Stimulated activated CD4-positive, alpha-beta T cell treated with anti-CD3 and anti-CD28 coated beads, Interleukin-4, amount 100 ng/mL, for 4 hours (primary cell): ENCODE results near the gene GRIFIN.

Source experiments
- DNase-seq, 2 experiments: peaks; one replicate each; pipeline ENCODE4 v3.0.0-alpha.2; 2020

The GRIFIN gene

GRCh38 chr7:2512179-2512661 is 36.0 kb upstream of the GRIFIN start:
- DNase-seq: no peak

- DNase-seq: no peak
These were observed 35.6 kb upstream of the GRIFIN start for GRCh38 chr7:2511769-2512168.

- peak; percentile 43 to 61 for DNase-seq
These were observed 34.9 kb upstream of the GRIFIN start for GRCh38 chr7:2510909-2511768.

- DNase-seq: no peak
These were observed 34.1 kb upstream of the GRIFIN start for GRCh38 chr7:2510130-2510776.

DNA sequence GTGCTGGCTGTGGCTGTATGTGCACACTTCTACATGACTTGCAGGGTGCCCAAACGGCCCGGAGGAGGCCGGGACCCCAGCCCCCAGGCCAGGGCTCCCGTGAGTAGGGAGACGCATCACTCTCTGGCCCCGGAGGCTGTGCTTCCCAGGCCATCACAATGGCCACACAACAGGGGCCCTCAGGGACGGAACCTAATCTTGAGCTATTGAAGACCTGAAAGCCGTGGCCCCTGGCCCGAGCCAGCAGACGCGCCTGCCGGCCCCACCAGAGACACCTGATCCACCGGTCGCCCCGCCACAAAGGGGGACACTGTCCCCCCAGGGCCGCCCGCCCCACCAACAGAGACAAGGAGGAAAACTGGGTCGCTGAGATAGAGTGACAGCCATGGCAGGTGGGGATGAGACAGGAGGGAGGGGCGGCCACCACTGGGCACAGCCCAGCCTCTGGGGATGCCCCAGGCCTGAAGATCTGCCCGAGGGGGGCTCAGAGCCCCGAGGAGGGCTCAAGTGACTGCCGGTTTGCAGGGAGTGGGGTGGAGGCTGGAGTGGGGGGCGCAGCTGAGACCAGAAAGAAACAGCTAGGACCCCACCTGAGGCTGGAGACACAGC is 33.2 kb upstream of the GRIFIN start:
- DNase-seq: no peak

DNA sequence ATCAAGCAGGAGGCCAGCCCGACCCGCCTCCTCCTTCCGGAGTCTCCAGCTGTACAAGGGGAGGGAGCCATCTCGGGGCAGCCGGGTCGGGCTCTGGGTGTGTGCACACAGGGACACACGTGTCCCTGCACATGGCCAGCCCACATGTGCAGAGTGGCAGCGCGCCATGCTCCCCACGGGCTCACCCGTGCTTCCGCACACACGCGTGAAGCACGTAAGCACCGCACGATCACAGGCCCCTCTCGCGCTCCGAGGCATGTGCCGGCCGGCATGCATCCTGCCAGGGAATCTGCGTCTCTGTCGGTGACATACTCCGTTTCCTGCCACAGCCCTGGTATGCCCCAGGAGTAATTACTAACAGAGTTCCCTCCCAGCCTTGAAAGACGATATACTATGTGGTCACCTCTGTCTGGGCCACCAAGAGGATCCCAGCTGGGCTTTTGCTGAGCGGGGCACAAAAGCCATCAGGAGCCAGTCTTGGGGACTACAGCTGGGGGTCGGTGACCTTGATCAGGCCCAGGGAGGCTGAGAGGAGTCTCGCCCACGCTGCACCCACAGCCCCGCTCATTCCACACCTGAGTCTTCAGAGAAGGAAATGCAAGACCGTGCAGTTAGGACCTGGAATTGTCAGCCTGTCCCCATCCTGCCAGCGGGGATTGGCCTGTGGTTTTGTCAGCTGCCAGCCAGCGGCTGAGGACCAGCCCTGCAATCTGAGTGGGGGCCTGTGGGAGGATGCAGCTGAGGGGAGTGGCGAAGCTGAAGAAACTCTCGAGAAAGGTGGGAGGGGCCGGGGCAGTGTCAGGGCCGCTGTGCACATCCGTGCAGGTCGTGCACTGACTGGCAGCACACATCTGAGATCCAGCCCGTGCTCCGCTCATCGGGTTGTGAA is 32.4 kb upstream of the GRIFIN start:
- peak; percentile 57 to 76 for DNase-seq

DNA sequence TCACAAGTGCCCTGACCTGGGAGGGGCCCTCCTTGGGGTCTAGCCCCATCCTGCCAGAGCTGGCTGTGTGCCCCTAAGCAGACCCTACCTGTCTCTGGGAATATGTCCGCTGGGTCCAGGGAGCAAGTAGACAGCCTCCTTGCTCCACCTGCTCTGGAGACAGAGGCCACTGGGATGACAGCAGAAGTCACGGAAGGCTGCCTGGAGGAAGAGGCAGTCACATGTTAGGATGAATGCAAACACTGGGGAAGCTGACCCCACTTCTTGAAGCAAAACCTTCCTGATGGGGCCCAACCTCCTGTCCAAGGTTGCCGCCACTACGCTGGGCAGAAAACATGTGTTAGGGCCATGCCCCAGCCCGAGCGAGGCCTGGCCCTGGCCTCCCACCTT is 31.7 kb upstream of the GRIFIN start:
- DNase-seq: no peak

DNA sequence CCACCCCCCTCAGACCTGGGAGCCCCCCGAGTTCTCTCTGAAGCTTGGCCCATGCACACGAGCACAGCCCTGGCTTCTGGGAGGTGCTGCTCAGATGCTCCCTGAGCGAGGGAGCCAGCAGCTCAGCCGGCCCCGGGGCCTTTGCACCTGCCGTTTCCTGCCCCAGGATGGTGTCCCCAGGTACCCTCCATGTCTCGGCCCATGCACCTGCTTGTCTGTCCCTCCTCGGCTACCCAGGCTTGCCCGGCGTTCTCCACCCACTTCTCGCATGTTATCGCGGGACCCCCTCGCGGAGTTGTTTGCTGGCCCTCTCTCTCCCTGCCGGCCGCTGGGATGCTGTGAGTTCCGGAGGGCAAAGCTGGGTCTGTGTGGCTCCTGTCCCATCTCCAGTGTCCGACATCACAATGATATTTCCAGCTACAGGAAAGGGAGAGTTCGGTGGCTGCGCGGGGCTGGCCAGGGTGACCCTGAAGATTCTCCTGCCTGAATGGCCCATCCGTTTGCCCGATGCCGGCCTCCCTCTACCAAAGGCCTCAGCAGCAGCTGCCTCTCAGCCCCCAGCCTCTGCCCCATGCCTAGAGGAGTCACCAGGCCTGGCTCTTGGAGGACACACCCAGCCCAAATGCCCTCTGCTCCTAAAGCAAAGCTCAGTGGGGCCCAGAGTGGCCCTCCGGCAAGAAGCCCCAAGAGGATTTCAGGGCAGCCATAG is 31.2 kb upstream of the GRIFIN start:
- DNase-seq: no peak

GRCh38 chr7:2505401-2505800 is 29.2 kb upstream of the GRIFIN start:
- DNase-seq: no peak

DNA sequence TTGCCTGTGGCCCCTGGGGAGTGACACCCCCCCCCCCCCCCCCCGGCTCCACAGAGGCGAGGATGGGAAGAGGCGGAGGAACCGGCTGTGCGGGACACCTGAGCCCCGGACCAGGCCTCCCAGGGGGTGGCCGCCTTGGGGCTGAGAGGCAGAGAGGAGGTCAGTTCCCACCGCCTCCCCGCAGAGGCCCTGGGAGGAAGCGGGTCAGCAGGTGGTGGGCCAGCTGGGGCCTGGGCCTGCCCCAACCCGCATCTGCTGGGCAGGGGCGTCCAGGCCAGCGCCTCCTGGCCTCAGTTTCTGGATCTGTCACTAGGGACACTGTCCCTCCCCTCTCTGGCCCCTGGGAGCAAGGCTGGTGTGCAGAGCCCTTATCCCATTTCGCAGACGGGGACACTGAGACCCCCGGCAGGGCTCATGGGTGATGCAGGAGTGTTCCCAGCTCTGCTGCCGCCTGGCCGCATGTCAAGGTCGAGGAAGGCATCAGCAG is 28.7 kb upstream of the GRIFIN start:
- no peak for DNase-seq

- no peak for DNase-seq
These were observed 28.1 kb upstream of the GRIFIN start for GRCh38 chr7:2504128-2504888.

DNA sequence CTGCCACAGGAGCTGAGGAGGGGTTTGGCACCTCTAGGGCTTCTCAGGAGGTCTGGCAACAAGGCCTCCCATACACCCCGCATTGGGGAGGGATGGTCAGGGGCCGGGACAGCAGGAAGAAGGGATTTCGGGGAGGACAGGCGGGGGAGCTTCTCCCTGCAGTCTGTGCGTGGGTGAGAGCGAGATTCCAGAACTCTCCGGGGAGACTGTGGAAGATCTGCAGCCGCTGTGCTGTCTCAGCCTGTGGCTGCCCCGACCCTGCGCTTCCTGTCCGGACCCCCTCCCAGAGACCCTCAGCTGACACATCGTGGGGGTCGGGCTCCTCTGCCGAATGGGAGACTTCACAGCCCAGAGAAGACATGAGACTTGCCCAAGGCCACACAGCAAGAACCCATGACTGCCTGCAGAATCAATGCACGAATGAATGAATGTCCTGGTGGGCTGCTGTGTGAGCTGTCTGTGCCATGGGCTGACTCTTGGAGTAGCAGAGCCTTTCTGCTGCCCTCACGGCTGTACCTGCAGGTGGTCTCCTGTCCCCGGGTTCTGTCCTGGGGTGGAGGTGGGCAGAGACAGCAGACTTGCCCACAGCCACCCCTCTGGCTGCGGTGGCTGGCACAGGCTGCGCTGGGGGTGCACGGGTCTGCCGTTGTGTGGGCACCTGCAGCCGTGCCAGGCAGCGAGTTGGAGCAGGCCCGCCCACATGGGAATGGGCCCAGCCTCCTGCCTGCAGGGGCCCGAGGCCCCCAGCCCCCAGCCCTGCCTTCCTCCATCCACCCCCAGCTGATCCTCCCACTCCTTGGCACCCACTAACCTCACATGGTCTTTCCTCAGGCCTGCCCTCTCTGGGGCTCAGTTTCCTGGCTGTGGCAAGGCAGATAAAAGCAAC is 27.1 kb upstream of the GRIFIN start:
- DNase-seq: no peak

DNA sequence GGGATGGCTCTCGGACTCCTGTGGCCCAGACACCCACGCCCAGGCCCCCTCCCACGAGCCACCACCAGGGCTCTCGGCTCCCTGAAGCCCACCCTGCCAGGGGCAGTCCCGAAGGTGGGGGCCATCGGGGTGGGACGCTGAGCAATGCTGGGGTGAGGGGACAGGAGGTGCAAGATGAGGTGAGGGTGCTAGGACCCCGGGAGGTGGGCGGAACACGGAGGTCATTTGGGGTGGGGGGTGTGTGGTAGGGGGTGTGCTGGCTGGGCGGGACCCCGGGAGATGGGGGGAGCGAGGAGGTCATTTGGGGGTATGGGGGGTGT is 26.4 kb upstream of the GRIFIN start:
- DNase-seq: no peak

- DNase-seq: no peak
These were observed 25.9 kb upstream of the GRIFIN start for GRCh38 chr7:2501947-2502646.

DNA sequence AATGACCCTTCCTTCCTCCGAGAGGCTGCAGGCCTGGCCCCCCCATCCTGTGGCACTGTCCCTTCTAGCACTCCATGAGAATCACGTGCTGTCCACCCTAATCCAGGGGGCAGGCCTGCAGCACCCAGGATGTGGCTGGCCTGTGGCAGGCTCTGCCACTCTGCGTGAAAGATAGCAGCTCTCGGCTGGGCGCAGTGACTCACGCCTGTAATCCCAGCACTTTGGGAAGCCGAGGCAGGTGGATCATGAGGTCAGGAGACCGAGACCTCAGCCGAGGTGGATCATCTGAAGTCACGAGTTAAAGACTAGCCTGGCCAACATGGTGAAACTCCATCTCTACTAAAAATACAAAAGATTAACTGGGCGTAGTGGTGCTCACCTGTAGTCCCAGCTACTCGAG is 24.5 kb upstream of the GRIFIN start:
- no peak for DNase-seq

GRCh38 chr7:2499719-2500430 is 23.7 kb upstream of the GRIFIN start:
- no peak for DNase-seq

GRCh38 chr7:2499181-2499580 is 23.0 kb upstream of the GRIFIN start:
- DNase-seq: no peak

DNA sequence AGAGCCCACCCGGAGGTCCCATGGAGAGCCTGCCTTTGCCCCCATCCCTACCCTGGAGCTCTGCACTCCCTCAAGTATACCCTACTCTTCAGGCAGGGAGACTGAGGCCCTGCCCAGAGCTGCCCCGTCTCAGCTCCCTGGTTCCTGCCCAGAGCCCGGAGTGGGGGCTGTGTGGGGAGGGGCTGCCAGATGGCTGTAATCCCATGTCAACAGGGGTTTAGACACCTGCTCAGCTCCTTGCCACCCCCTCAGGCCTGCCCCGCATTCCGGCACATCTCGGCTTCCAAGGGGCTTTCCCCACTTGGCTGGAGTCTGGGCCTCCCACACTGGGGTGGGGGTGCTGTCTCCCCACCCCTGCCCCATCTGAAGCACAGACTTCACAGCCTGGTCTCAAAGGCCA is 22.5 kb upstream of the GRIFIN start:
- DNase-seq: no peak
